OCI-M2 (cell line): ENCODE data around the gene TINCR.

ENCODE experiments used
- DNase-seq: peaks from one replicate; lab custom pipeline; 2025; ENCODE audit not compliant: unreplicated experiment; lab: John Stamatoyannopoulos, UW

TINCR gene

GRCh38 chr19:5520501-5520900, 47.3 kb downstream of the TINCR start:
- DNase-seq = no peak

GRCh38 chr19:5519076-5519475, 48.7 kb downstream of the TINCR start:
- DNase-seq = no peak

DNA sequence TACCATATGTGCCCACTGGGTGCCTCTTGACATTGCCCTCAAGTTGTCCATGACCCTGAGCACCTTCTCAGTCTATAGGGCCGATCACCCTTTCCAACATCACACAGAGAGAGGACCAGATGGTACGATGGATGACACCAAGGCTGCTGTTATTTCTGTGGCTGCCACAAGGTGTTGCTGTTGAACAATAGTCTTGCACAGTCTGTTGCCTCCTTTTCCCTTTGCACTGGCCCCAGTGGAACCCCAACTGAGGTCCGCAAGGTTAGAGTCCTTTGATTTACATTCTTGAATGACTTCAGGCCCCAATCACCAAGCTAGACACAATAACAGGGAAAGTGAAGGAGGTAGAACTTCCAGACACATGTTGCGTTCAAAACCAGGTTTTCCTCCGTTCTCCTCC, 52.0 kb downstream of the TINCR start:
- no peak for DNase-seq

DNA sequence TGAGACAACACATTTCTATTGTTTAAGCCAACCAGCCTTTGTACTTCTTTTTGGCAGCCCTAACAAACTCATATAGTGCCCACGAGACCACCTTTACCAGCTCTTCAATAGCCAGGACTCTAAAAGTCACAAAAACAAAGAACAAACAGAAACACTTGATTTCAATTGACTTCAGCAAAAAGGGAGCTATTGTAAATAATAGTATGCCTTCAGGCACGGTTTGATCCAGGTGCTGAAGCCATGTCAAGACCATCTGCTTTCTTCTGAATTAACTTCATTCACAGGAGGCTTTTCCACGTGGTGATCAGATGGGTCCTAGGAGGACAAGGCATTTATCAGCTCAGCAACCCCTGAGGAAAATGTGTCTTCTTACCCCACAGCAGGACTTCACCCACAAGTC, 53.8 kb downstream of the TINCR start:
- DNase-seq = no peak

DNA sequence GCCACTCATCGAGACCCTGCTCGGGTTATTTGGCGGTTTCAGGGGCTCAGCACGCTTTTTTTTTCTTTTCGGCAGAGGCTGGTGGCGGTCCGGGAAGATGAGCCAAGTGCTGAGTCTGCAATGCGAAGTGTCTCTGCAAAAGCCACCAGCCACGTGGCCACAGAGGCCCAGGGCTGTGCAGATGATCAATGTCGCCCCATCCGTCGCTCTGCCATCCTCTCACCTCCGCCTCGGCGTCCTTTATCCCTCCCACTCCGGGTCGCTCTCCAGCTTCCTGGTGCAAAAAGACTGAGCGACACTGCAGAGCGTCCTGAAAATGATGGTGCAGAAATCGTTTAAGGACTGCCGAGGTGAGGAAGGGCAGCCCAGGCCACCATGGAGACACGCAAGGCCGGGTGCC, 55.0 kb downstream of the TINCR start:
- no peak for DNase-seq
